Non-pigmented ciliary epithelial cell (primary cell): ENCODE results near the gene GFM1.

Source experiments
- DNase-seq: peaks from one replicate; pipeline ENCODE4 v3.0.0-alpha.2; 2010; ENCODE audit warnings: low read depth

The GFM1 gene

DNA sequence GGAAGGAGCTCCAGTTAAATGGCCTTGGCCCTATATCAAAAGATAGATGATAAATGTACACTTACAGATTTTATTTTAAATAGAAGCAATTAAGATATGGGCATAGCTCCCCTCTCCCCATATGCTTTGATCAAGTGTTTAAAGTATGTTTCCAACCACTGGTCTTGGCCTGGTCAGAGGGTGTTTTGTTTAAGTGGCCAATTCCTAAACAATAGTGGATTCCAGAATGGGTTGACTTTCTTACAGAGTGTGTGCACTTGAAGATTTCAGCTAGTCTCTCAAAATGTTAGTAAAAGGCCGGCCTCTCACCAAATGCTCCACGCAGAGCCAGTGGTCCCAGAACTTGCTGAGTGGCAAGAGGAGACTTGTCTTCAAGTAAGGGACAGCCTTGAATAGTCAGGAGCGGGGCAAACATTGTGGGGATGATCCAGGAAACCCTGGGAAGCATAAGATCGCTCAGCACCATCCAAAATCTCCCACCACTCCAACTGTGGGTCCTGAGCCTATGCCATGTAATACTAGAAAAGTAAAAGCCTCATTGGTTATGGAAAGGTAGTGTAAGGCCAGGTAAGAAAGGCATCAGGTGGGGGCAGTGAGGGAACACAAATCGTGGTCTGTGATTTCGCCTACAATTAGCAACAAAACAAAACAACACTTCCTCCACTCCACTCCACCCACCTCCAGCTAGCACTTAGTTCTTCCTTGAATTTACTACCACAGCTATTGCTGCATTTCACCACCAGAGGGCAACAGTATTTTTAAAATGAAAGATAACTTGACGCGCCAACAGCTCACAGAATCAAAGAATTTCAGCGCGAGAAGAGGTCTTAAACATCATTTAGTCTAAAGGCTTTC lies 83.1 kb downstream of the GFM1 start:
- DNase-seq: no peak

DNA sequence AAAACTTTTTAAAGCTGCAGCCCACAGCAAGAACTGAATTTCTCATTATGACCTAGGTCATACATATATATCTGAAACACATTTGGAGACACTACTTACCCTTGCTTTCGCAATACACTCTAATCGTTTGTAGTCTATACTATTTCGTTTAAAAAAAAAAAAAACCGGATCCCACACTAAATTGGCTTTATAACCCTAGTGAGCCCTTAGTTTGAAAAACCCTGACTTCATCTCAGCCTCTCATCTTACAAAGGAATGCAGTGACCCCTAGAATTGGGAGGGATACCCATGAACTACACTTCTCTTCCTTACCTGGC lies 83.7 kb downstream of the GFM1 start:
- DNase-seq: no peak

DNA sequence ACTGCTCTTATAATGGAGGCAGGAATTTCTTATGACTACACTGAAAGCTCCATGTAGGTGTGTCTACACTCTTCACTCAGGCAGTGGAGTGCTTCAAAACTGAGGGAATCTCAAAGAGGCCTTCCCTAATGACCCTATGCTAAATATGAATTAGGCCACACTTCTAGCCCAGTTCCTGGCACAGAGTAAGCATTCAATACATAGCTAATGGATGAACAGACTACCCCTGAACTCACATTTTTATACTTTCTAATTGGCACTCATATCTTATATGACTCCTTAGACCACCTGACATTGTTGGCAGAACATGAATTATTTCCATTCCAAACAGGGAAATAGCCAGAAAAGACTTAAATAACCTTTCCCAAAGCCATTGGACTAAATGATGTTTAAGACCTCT lies 84.5 kb downstream of the GFM1 start:
- DNase-seq: no peak

DNA sequence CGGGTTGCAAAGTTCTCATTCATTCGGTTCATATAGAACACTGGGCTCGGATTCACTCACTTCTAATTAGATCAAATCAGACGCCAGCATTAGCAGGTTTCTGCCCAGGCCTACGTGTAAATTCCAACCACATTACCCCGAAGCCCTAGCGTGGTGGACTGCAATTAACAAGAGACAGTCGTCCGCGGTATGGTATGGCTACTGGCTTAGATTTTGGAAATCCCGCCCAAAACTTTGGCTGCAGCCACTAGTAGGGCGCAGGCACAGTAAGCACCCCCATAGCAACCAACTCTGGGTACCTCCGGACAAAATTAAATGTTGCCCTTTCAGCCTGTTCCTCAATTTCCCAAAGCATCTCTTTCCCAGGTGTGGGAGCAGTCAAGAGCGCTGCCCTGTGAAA lies 87.2 kb downstream of the GFM1 start:
- DNase-seq: no peak

DNA sequence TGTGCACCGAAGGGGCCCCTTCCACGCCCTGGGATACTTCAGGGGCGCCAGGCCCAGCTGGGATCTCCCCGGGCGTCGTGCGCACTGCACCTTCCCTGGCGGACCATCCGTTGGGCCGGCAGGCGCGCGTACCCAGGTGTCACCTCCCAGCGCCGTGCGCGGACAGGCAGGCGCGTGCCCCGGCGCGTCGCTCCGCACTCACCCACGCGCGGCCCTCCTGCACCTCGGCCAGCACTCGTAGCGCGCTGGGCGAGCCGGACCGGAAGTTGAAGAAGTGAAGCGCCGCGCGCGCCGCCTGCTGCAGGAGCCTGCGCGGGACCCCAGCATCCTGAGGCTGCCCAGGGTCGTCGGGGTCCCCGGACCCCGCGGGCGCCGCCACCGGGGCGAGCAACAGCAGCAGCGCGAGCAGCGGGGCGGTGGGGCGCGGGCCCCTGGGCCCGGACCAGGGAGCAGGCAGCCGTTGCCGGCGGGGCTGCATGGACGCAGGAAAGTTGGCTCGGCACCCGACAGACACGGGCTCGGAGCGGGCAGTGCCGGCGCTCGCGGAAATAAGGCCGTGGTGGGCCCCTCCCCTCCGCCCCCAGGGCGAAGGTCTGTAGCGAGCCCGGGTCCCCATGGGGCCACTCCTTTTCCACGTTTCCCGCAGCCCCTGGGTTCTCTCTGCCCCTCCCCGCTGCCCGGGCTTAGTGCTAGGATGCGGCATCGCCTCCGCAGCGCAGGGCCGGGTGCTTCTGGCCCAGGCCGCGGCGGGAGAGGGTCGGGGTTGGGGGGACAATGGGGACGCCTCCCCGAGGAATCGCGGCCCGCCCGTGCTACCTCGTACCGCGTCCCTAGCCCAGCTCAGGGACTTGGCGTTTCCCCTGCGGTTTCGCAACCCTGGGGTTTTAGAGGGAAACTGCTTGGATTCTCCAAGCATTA lies 87.9 kb downstream of the GFM1 start, which contains the start of gene RARRES1:
RARRES1 (minus strand) TSS at position 520 of the 918 bp plus-strand sequence; CDS start at position 478, 42 bp downstream.
- DNase-seq: no peak

DNA sequence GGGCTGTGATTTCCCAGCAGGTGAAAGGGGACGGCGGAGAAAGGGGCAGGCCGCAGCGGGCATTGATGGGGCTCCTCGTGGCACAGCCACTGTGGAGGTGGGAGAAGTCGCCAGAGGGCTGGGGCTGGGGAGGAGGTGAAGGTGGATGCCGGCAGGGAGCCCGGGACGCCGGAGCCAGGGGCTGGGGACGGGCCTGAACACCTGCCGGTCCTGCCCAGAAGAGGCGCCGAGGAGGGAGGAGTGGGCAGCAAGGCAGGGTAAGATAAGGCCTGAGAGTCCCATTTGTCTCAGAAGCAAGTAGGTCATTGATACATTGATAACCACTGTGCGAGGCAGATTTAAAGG lies 88.5 kb downstream of the GFM1 start:
- no peak for DNase-seq

DNA sequence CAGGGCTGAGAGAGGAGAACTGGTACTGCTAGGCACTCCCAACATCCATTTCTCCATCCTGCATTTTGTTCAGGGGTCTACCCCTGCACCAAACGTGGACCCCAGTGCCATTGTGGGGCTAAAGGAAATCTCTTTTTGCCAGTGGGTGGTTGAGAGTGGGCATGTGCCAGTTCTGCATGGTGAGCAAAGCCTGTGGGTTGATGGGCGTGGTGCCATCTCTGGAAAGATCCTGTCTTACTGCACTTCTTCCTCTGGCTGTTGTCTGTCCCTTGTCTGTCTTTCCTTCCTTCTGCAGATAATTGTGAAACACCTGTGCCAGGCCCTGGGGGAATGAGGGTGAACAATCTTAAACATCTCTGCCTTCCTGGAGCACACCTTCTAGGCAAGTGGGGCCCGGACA lies 89.3 kb downstream of the GFM1 start:
- DNase-seq: no peak

DNA sequence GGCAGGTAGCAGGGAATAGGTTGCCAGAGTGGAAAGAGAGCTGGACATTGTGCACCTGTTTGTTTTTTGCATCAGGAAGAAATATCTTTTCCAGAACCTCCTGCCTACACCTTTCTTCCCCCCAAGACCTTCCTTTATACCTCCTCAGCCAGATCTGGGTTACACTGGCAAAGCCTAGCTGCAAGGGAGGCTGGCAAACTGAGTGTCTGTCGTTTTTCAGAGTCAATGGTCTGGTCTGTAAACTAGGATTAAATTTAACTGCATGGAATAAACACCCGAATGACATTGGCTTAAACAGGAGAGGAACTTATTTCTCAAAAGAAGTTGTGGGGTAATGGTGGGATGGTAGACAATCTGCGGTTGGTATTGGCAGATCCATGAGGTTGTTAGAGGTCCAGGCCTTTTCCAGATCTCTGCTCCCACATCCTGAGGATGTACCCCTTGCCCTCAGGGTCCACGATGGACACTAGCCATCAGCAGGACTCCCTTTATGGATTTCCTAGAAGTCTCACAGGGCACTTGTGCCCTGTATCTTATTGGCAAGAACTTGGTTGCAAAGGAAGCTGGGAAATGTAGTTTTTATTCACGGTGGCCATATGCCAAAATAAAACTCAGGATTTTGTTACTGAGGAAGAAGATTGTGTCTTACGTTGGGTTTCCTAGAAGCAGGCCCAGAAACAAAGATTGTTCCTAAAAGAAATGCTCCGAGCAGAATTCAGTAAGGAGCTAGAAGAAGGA lies 91.1 kb downstream of the GFM1 start:
- DNase-seq: no peak

DNA sequence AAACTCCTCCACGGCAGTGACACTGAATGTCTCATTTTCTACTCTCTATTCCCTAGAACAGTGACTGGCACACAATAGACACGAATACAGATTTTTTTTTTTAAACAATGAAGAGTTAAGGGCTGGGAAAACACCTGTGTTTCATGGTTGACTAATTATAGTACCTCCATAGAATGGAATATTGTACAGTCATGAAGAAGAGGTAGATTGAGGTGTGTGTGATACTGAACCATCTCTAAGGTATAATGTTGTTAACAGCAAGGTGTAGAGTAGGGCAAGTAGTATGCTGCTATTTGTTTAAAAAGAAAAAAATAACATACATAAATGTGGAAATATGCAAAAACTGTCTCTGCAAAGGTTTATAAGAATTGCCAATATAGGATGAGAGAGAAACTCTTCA lies 93.1 kb downstream of the GFM1 start:
- no peak for DNase-seq

DNA sequence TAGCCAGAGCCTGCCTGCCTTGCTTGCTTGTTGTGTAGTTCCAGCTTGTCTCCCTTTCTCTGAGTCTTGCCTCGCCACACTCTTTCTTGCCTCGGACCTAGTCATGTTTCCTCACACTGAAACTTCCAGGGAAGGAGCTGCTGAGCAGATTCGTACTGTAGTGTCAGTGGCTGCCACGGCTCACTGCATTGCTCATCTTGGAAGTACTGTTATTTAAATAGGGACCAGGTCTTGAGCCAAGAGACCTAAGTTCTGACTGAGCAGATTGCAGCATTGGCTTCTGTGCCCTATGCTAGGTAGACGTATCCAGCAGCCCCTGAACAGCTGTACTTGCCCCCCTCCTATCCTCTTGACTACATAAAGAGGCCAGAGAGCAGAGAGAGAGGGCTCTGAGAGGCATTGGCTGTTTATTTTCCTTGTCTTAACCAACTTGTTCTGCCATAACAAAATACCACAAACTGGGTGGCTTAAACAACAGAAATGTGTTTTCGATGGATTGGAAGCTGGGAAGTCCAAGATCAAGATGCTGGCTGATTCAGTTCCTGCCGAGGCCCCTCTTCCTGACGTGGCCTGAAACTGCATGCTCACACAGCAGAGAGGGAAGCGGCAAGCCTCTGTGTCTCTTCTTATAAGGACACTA lies 93.8 kb downstream of the GFM1 start:
- DNase-seq: no peak

DNA sequence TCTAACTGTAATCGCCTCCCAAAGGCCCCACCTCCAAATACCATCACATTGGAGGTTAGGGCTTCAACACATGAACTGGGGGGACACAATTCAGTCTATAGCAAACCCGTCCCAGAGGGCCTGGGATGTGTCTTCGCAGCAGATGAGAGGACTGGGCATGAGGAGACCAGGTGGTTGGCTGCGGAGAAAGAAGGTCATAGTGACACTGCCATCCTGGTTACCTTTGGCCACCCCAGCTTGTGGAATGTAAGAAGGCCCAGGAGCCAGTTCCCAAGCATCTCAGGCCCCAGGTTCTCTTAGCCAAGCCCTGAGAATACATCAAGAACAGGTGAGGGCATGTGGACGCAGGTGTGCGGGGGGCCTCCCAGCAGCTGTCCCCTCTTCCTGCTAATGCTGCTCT lies 94.3 kb downstream of the GFM1 start:
- DNase-seq: no peak

DNA sequence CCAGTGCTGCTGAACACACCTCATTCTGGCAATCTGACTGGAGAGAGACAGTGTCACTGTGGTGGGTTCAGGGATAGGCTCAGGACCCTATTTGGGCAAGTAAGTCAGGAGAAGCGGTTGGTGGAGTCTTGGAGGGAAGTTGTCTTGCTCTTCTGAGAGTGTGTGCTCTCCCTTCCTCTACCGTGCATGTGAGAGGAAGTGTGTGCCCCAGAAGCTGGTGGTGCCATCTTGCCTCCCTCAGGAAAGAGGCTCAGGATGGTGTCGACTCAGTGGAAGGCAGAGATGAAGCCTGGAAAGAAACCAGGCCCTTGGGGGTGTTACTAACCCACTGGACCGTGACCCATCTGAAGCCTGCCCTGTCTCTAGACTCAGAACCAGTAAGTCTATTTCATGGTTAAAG lies 94.8 kb downstream of the GFM1 start:
- no peak for DNase-seq

DNA sequence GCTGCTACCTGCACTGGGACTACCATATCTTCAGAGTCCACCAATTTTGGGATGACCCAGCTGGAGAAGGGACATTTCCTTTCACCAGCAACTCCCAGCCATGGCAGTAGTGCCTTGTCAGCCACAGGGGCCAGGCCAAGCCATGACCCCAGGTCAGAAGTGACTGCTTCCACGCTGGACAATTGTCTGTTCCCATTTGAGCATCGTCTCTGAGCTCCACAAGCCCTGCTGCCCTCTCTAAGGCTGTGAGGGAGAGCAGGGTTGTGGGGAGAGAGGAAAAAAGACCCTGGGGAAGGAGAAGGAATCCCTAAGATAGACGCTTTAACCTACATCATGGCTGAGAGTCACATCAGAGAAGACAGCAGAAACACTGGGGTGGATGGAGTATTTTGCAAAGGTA lies 95.3 kb downstream of the GFM1 start:
- DNase-seq: no peak
